C4-2B (cell line): ENCODE data around the gene STMP1.

Source experiments
- H3K27ac ChIP-seq: fragments of 450-650 bp; 2 replicates; pipeline ENCODE4 v1.5.1; 2017
- ZFX ChIP-seq: fragments of 450-650 bp; IDR thresholded peaks from 2 replicates; pipeline ENCODE4 v1.6.1; 2017
- TF ChIP-seq, protein P1 (sequence below): fragments of 450-650 bp; conservative IDR thresholded peaks from 2 replicates; pipeline ENCODE4 v1.5.1; 2017; ENCODE audit warnings: mild to moderate bottlenecking

The STMP1 gene

DNA sequence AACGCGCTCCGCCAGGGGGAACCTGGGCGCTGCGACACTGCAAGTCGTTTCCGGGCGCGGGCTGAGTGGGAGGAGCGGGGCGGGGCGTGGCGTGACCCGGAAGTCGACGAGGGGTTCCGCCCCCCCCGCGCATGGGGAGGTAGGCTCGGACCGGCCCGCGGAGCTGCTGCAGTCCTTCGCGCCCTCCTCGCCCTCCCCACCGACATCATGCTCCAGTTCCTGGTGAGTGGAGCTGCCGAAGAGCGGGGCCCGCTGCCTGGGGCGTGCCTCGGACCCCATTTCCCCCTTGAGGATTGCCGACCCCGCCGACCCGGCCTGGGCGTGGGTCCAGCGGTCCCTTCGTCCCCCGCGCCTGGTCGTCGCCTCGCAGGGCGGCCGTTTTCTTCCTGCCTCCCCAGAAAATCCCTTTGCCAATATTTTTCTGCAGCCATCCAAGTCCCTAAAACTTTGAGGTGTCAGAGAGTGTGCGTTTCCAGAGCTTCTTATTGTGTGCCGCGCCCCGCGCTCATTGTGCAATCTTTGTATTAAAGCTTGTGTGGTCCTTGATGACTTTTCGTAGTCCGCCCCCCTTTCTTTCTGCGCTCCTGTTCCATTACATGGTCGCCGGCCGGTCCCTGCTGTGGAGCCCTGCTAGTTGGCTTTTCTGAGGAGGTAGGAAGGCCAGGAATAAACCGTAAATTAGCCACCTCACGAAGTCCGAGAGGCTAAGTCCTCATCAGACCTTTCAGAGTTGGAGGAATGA is at the start of gene STMP1:
Gene STMP1, plus strand, starts transcription at position 142 of the 742 bp plus-strand sequence.
- TF ChIP-seq ZFX: peak; percentile 62
- TF ChIP-seq, protein P1, sequence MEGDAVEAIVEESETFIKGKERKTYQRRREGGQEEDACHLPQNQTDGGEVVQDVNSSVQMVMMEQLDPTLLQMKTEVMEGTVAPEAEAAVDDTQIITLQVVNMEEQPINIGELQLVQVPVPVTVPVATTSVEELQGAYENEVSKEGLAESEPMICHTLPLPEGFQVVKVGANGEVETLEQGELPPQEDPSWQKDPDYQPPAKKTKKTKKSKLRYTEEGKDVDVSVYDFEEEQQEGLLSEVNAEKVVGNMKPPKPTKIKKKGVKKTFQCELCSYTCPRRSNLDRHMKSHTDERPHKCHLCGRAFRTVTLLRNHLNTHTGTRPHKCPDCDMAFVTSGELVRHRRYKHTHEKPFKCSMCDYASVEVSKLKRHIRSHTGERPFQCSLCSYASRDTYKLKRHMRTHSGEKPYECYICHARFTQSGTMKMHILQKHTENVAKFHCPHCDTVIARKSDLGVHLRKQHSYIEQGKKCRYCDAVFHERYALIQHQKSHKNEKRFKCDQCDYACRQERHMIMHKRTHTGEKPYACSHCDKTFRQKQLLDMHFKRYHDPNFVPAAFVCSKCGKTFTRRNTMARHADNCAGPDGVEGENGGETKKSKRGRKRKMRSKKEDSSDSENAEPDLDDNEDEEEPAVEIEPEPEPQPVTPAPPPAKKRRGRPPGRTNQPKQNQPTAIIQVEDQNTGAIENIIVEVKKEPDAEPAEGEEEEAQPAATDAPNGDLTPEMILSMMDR: peak; percentile 69
- peak within 1 kb of the TSS; percentile 87 for H3K27ac ChIP-seq

DNA sequence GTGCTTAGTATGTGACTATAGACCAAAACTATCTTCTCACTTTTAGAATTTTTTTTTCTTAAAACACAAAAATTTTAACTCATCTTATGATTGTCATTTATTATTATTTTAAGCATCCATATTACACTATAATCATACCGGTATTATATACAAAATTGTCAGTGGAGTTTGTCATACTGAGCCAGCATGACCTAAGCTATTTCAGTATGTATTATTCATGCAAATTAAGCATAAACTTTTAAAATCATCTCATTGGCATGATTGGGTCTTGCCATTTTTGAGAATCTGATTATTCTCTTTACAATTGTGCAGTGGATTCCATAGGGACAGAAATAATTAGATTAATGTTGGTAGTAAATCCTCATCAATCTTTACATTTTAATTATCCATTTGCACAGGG is 46.2 kb upstream of the STMP1 start:
- no peak for TF ChIP-seq ZFX
- TF ChIP-seq, protein P1: no peak
- no peak overlapping the region for H3K27ac ChIP-seq

DNA sequence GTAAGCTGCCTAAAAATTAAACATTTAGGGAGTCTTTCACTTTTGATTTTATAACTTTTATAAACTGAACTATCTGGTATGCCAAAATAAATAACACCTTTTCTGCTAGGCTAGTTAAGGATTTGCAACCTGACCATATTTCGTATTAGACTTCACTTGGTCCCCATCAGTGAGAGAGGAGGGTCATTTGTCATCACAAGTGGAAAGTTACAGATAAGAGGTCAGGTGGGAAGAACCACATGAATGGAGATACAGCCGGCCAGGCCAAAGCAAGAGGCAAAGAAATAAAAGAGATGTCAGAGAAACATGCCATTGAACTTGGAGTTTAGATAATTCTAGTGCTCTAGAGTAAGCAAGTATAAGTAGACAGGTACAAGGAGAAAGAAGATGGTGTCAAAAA is 44.5 kb upstream of the STMP1 start:
- no peak for TF ChIP-seq ZFX
- TF ChIP-seq, protein P1: no peak
- no peak overlapping the region for H3K27ac ChIP-seq

DNA sequence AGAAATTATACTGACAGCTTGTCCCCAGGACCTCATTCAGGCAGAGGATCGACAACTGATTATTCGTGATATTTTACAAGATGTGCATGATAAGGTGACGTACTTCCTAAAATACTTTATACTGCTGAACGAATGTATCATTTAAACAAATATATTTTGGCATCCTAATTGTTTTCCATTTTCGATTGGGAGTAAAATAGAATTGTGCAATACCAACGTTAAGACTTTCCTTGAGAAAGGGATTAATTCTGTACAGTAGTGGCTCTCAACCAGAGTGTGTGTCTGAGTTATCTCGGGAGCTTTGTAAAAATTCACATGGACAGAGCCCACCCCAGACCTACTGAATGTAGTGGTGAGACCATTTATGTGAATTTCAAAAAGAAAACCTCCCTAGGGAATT is 43.8 kb upstream of the STMP1 start:
- TF ChIP-seq ZFX: no peak
- TF ChIP-seq, protein P1: no peak
- no peak overlapping the region for H3K27ac ChIP-seq

DNA sequence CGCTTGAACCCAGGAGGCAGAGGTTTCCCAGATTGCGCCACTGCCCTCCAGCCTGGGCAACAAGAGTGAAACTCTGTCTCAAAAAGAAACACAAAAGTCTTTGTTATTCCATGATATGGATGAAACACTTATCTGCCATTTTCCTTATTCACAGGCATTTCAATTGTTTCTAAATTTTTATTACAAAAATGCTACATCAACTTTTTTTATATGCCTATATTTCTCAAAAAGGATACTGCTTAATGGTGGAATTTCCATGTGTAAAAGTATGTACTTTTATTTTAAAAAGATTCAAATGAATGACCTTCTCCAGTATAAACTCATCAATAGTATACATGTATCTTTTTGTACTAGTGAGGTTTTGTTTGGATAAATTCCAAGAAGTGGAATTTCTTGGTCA is 41.9 kb upstream of the STMP1 start:
- TF ChIP-seq, protein P1: no peak
- TF ChIP-seq ZFX: no peak
- no peak overlapping the region for H3K27ac ChIP-seq

DNA sequence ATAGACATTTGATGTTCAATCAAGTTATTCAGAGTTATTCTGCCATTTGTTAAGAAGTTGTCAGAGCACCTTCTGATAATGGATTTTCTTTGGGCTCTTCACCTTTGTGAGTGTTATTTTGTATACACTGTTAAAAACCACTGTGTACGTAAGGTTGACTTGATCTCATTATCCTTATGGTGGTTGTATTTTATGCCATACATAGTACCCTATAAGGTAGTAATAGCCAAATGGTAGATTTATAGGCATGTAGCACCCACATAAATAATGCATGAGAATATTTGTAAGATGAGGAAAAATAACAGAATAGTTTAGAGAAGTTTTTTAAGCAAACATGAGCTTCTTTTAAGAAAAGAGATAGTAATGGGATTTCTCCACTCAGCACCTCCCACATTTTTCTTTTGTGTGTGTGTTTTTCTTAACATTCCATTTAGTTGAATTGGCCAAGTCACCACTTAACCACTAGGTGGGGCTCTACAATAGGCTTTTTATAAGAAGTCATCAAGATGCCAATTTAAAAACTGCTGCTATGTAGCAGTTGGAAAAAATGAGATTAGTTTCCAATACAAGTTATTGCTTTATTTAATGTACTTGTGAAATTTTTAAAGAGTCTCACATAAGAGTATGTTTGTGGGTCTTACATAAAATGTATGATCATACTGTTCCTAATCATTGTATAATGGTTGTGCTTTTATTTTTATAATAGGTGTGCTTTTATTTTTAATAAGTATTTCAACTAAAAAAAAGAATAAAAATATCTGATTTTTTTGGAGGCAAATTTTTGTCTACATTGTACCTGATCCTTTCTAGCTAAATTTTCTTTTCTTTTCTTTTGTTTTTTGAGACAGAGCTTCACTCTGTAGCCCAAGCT is 41.1 kb upstream of the STMP1 start:
- TF ChIP-seq, protein P1: peak; percentile 99
- TF ChIP-seq ZFX: no peak
- H3K27ac ChIP-seq: no peak overlapping the region
